Measurements from ENCODE around the gene SLC1A3. TPM values are rescaled to one million over a fixed set of nuclear protein-coding genes. Genes with fewer than 3 reads are reported as not detected.

The SLC1A3 gene
- total and polyA plus RNA-seq, 2 of the 4 experiments (the other 2 are of a cell fraction): 0.27 to 1.3 TPM

- no peak overlapping the region for H2BK20ac ChIP-seq (ENCODE audit: low read depth, low read length)
- no peak overlapping the region for H2AK9ac ChIP-seq (replicated peaks; ENCODE audit: low read depth, low read length, poor library complexity)
- no peak overlapping the region for H2BK5ac ChIP-seq (ENCODE audit: low read depth, low read length, poor library complexity, severe bottlenecking)
- 0% methylated on average over 1 of the region's 5 CpGs; no CpG with 5 or more reads in 1 of the 2 experiments for WGBS, 2 experiments (ENCODE audit: extremely low coverage in 2 of 2, insufficient read length in 1 of 2)
- H4K20me1 ChIP-seq (ENCODE audit: insufficient read depth, low read length): no peaks in the 10 kb centered on the region
- no peak overlapping the region for H3K4ac ChIP-seq (ENCODE audit: low read depth, low read length)
- H4K5ac ChIP-seq (ENCODE audit: low read depth, low read length): no peak overlapping the region
- no peak overlapping the region for H3K9ac ChIP-seq (ENCODE audit: low read depth, low read length)
- no TSS peak for BruUV-seq (replicated peaks)
- TF ChIP-seq CEBPB (IDR thresholded peaks at IDR 0.05; ENCODE audit: low read depth, low read length) (no peak), SMC3 (IDR thresholded peaks at IDR 0.05; ENCODE audit: low read depth, low read length) (no peak), RCOR1 (IDR thresholded peaks at IDR 0.05; ENCODE audit: insufficient replicate concordance, low read length) (no peak), MXI1 (IDR thresholded peaks at IDR 0.05; ENCODE audit: borderline replicate concordance, low read depth, low read length) (no peak), CHD1 (IDR thresholded peaks at IDR 0.05; ENCODE audit: low read depth, low read length) (no peak), BHLHE40 (IDR thresholded peaks at IDR 0.05; ENCODE audit: low read depth, low read length) (no peak), NFE2L2 (IDR thresholded peaks at IDR 0.05; ENCODE audit: low read depth, low read length) (no peak), USF2 (IDR thresholded peaks at IDR 0.05; ENCODE audit: low read depth, low read length) (no peak), MAZ (IDR thresholded peaks at IDR 0.05; ENCODE audit: borderline replicate concordance, low read depth, low read length) (no peak), CTCF (conservative IDR thresholded peaks at IDR 0.05; ENCODE audit: low read depth, low read length) (no peak), FOS (IDR thresholded peaks at IDR 0.05; ENCODE audit: low read depth, low read length) (no peak), RAD21 (IDR thresholded peaks at IDR 0.05; ENCODE audit: low read length) (no peak)
- TF ChIP-seq, protein P1, sequence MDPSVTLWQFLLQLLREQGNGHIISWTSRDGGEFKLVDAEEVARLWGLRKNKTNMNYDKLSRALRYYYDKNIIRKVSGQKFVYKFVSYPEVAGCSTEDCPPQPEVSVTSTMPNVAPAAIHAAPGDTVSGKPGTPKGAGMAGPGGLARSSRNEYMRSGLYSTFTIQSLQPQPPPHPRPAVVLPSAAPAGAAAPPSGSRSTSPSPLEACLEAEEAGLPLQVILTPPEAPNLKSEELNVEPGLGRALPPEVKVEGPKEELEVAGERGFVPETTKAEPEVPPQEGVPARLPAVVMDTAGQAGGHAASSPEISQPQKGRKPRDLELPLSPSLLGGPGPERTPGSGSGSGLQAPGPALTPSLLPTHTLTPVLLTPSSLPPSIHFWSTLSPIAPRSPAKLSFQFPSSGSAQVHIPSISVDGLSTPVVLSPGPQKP (IDR thresholded peaks at IDR 0.05; ENCODE audit: borderline replicate concordance, low read depth, low read length): no peak
- in situ Hi-C loops (cut with MboI; ENCODE audit: low sequenced_read_pairs) (no loop called here), intact Hi-C loops (cut with micrococcal nuclease) (no loop called here), dilution Hi-C loops (cut with HindIII; ENCODE audit: low sequenced_read_pairs, unreplicated experiment) (no loop called here)
- ChIA-PET CTCF (interaction anchor here (1.5 kb wide), 1 partner anchor 13 kb away, joined by 5 read pairs; no protein-coding TSS in a partner anchor), POLR2A (ENCODE audit: unreplicated experiment) (no interaction called here)
- H3K79me1 ChIP-seq (ENCODE audit: low read depth in 1 of 2, low read length in 2 of 2): no peaks in the 10 kb centered on the region
- H3K14ac ChIP-seq (replicated peaks; ENCODE audit: low read depth, low read length): no peak overlapping the region
- H2AK5ac ChIP-seq (ENCODE audit: low read depth, low read length): no peak overlapping the region
- H3K4me2 ChIP-seq (ENCODE audit: low read depth, low read length): no peak overlapping the region
- no peaks in the 10 kb centered on the region for H3K9me3 ChIP-seq (ENCODE audit: control insufficient read depth, insufficient read depth, low read length)
- no peak overlapping the region for H3K56ac ChIP-seq (ENCODE audit: extremely low read depth, insufficient read depth, low read length)
- H3K18ac ChIP-seq (ENCODE audit: low read depth, low read length): no peak overlapping the region
- H3K9me1 ChIP-seq (ENCODE audit: insufficient read depth, low read length): no peaks in the 10 kb centered on the region
- peaks cover 37% of the 10 kb centered on the region for H3K27me3 ChIP-seq (ENCODE audit: control insufficient read depth, insufficient read depth, low read length)
- DNase-seq (no peak), ATAC-seq (ENCODE audit: low read depth) (no peak)
- no peak overlapping the region for H2BK120ac ChIP-seq (ENCODE audit: low read depth, low read length)
- no peak overlapping the region for H4K8ac ChIP-seq (ENCODE audit: low read depth in 2 of 2, low read length in 2 of 2)
- H3K4me1 ChIP-seq (ENCODE audit: control insufficient read depth, insufficient read depth, low read length): no peaks in the 10 kb centered on the region
- H3K36me3 ChIP-seq (ENCODE audit: control insufficient read depth, insufficient read depth, low read length): no peaks in the 10 kb centered on the region
- no peak overlapping the region for H2BK15ac ChIP-seq (ENCODE audit: low read depth, low read length)
- H3K4me3 ChIP-seq (ENCODE audit: insufficient read depth, low read depth, low read length): no peak overlapping the region
- no peak overlapping the region for H3K23ac ChIP-seq (ENCODE audit: low read depth, low read length)
- no peak overlapping the region for H2AFZ ChIP-seq (replicated peaks; ENCODE audit: low read length, poor library complexity)
- H3K27ac ChIP-seq (ENCODE audit: insufficient read depth, low read length): no peak overlapping the region
- no peak overlapping the region for H4K91ac ChIP-seq (ENCODE audit: insufficient read depth, low read depth, low read length)
Measured at GRCh38 chr5:36703245-36703860, 96.9 kb downstream of the SLC1A3 start.
